Lower leg skin (tissue), 4 donors: ENCODE data around the gene CD177. TPM values are rescaled to one million over a fixed set of nuclear protein-coding genes. Genes with fewer than 3 reads are reported as not detected.
A peak's percentile ranks its signal among the peaks of the same experiment; 100 is the strongest.
"Not testable (repeated sequence)": the region's sequence is repeated elsewhere in the genome, so short reads cannot be mapped to it uniquely, and the experiment has no call there.

ENCODE experiments used
- DNase-seq, 2 donors: peaks; one replicate each; pipeline ENCODE4 v3.0.0-alpha.2; 2019; ENCODE audit warnings: low spot score in 2 of 2
- H3K4me3 ChIP-seq: fragments of 200-600 bp; sonication (generic); 2 replicates; pipeline ENCODE4 v1.5.1; 2017; ENCODE audit warnings: mild to moderate bottlenecking, low read depth; ENCODE audit not compliant: poor library complexity, severe bottlenecking
- POLR2A ChIP-seq, 2 donors: fragments of 450-650 bp; IDR thresholded peaks; one replicate each; pipeline ENCODE4 v1.6.1; 2016 to 2017; ENCODE audit warnings: antibody characterized with exemption in 2 of 2, mild to moderate bottlenecking in 1 of 2, moderate library complexity in 1 of 2
- WGBS, 2 donors: methylation state at CpG; one replicate each; pipeline ENCODE4 v1.1.5; 2018; 5-methylcytosine and 5-hydroxymethylcytosine counted together
- intact Hi-C: fragments of 100-400 bp; cut with DNase I; formaldehyde crosslinking; loops from one replicate; pipeline ENCODE4 v1.15.0; 2023; ENCODE audit warnings: low total_unique reads
- total RNA-seq, 4 donors: library from RNA; depleted of rRNA; stranded (reverse); fragments of >200 nt; gene quantifications; one replicate each; pipeline ENCODE4 v1.1.0, GENCODE V29; 2016
- TF ChIP-seq, protein P1 (sequence below), 3 donors: fragments of 450-650 bp; IDR thresholded peaks; one replicate each; pipeline ENCODE4 v1.5.1; 2016; ENCODE audit warnings: antibody characterized with exemption in 3 of 3, mild to moderate bottlenecking in 3 of 3, moderate library complexity in 2 of 3

Gene CD177
- total RNA-seq, 4 donors from 2014 or later, result 0.34 to 0.94 (median 0.63) TPM; not detected in 1

- intact Hi-C loops, result no loop called here
- peak in 1 of 2 donors; percentile 82 for DNase-seq
- TF ChIP-seq POLR2A (IDR thresholded peaks at IDR 0.05), result no peak
- TF ChIP-seq, protein P1, sequence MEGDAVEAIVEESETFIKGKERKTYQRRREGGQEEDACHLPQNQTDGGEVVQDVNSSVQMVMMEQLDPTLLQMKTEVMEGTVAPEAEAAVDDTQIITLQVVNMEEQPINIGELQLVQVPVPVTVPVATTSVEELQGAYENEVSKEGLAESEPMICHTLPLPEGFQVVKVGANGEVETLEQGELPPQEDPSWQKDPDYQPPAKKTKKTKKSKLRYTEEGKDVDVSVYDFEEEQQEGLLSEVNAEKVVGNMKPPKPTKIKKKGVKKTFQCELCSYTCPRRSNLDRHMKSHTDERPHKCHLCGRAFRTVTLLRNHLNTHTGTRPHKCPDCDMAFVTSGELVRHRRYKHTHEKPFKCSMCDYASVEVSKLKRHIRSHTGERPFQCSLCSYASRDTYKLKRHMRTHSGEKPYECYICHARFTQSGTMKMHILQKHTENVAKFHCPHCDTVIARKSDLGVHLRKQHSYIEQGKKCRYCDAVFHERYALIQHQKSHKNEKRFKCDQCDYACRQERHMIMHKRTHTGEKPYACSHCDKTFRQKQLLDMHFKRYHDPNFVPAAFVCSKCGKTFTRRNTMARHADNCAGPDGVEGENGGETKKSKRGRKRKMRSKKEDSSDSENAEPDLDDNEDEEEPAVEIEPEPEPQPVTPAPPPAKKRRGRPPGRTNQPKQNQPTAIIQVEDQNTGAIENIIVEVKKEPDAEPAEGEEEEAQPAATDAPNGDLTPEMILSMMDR (IDR thresholded peaks at IDR 0.05), result no peak
- no peak overlapping the region for H3K4me3 ChIP-seq
- WGBS, 2 donors, result 58 to 59% methylated on average over 14 of the region's 14 CpGs
Measured at GRCh38 chr19:43380008-43380407, 26.5 kb downstream of the CD177 start.

- no peak overlapping the region for H3K4me3 ChIP-seq
- DNase-seq, result peak in 1 of 2 donors; percentile 66
- 36 to 49% methylated on average over 4 of the region's 4 CpGs for WGBS, 2 donors
- intact Hi-C loops, result no loop called here
- TF ChIP-seq, protein P1 (IDR thresholded peaks at IDR 0.05), result no peak
- TF ChIP-seq POLR2A (IDR thresholded peaks at IDR 0.05), result no peak
Measured at GRCh38 chr19:43380771-43381386, 27.4 kb downstream of the CD177 start.

- 68 to 72% methylated on average over 11 to 12 of the region's 12 CpGs for WGBS, 2 donors
- peak in 1 of 2 donors; percentile 39 for DNase-seq
Measured at GRCh38 chr19:43382586-43383216, 29.2 kb downstream of the CD177 start.

GRCh38 chr19:43383254-43383653, 29.8 kb downstream of the CD177 start:
- DNase-seq, result peak in 1 of 2 donors; percentile 29
- intact Hi-C loops, H3K4me3 ChIP-seq: not testable (repeated sequence)
- 38 to 51% methylated on average over 7 of the region's 7 CpGs for WGBS, 2 donors

More at GRCh38 chr19:43382586-43383216, 29.2 kb downstream of the CD177 start:
- H3K4me3 ChIP-seq, intact Hi-C loops: not testable (repeated sequence)

DNA sequence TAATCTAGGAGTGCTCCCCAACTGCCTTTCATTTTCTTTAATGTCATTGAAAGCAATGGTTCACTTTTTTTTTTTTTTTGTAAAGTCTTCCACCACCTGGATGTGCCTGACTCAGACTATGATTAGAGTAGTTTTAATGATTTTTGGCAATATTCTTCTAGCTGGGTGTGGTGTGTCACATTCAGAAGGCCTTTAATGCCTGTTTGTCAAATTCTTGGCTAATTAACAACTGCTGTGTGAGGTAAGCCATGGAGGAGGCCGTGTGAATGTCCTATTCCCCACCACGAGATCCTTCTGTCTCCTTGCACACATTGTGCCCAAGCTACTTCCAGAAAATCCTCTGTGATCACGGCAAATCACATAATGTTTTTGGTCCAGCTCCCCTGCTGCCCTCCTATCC, 30.3 kb downstream of the CD177 start:
- peak in 1 of 2 donors; percentile 2 for DNase-seq
- intact Hi-C loops, H3K4me3 ChIP-seq: not testable (repeated sequence)
- WGBS, 2 donors, result 27 to 32% methylated on average over 3 of the region's 3 CpGs

- DNase-seq, result peak in 1 of 2 donors; percentile 28
- WGBS, 2 donors, result 79 to 87% methylated on average over 11 of the region's 11 CpGs
- H3K4me3 ChIP-seq, intact Hi-C loops: not testable (repeated sequence)
Measured at GRCh38 chr19:43390903-43391551, 37.5 kb downstream of the CD177 start.

- 87 to 88% methylated on average over 5 to 6 of the region's 6 CpGs for WGBS, 2 donors
- H3K4me3 ChIP-seq, intact Hi-C loops: not testable (repeated sequence)
- peak in 1 of 2 donors; percentile 45 for DNase-seq
Measured at GRCh38 chr19:43391552-43391935, 38.1 kb downstream of the CD177 start.

GRCh38 chr19:43393501-43393900, 40.0 kb downstream of the CD177 start:
- H3K4me3 ChIP-seq, intact Hi-C loops: not testable (repeated sequence)
- WGBS, 2 donors, result 39 to 63% methylated on average over 3 of the region's 3 CpGs
- peak in 1 of 2 donors; percentile 10 for DNase-seq

DNA sequence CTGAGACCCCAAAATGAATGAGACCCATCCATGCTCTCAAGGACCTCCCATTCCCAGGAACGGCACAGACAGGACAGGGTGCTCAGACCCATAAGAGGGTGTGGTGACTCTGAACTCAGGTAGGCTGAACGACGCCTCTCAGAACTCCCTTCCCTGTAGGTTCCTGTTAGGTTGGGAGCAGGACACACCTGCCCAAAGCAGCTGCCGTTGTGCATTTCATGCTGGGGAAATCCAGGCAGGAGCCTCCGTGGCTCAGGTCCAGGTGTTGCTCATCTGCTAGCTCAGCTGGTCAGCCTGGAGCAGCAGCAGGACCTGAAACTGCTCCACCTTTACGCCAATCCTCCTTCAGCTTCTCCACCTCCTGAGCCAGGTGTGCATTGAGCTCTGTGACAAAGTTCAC, 42.1 kb downstream of the CD177 start:
- intact Hi-C loops, result no loop called here
- TF ChIP-seq, protein P1 (IDR thresholded peaks at IDR 0.05), result no peak
- no peak for TF ChIP-seq POLR2A (IDR thresholded peaks at IDR 0.05)
- 45 to 52% methylated on average over 6 of the region's 6 CpGs for WGBS, 2 donors

More for the DNA sequence above, 42.1 kb downstream of the CD177 start:
- peak in 1 of 2 donors; percentile 54 for DNase-seq
- no peak overlapping the region for H3K4me3 ChIP-seq
